C1 segment of cervical spinal cord (tissue), 14 donors: ENCODE data around the gene TAB2.

Experiments
- DNase-seq, 14 donors: peaks; one replicate each; lab custom pipeline; 2025; lab: John Stamatoyannopoulos, UW

TAB2 gene

DNA sequence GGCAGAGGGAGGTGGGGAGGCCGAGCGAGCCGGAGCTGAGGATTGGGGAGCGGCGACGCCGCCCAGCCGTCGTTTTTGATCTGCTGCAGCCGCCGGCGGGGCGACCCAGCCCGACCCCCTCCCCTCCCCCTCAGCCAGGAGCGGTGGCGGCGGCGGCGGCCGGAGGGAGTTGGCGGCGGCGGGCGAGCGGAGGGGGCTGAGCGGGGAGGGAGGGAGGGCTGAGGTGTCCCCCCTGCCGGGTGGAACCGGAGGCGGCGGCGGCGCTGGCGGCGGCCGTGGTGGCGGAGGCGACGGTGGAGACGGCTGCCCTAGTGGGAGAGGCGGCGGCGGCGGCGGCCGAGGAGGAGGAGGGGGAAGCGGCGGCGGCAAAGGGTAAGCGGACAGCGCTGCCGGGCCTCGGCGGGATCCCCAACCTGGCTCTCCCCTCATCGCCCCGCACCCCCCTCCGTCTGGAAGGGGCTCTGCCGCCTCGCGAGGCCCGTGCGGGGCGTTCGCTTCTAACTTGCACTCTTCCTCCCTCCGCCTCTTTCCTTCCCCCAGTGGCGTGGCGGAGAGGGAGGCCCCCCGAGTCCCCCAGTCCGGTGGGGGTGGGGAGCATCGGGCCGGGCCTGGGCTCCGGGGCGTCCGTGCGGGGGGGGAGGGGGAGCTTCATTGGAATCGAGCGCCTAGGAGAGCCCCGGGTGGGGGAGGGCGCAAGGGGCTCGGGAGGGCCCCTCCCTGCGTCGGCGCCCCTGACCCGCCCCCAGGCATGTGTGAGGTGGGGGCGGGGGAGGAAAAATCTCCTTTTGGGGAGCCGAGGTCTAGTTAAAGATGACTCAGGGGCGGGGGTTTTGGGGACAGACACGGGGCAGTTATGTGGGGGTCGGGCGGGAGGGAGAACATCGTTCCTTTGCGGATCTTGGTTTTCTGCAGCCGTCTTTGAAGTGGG, at the start of gene TAB2:
Gene TAB2 (plus strand): TSS at position 69 of the 928 bp plus-strand sequence. CDS start 52,286 bp downstream, outside the sequence.
- peak in 12 of 14 donors; percentile 60 to 88 (median 75) for DNase-seq

DNA sequence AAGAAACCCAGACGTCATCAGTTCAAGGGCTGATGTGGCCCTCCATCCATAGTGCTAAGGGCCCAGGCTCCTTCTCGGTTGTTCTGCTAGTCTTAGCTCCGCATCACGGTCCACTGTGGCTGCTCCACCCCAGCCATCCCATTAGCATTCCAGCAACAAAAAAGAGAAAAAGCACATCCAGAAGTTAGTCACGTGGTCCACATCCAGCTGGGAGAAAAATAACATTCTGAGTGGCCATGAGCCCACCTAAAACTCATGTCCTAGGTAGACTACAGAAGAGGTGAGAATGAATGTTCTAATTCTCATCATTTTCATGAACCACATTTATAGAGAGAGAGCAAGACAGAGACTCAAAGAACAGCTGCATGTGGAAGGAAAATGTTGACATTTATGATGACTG, 49.4 kb upstream of the TAB2 start:
- DNase-seq, result no peak

DNA sequence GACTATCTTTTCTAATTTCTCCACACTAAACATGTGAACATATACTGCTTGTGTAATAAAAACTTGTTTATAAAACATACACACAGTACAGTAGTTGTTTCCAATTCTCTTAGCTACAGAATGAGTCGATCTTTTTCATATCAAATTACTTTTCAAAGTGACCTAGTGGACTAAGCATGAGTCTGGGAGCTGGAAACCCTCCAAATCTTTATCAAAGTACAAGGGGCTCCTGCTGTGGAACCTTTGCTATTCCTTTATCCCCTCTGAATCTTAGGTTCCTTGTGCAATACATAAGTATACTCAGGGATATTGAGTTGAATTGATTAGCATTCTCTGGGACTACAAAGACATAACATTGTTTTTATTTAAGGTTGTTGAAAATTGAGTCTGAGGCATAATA, 48.7 kb upstream of the TAB2 start:
- DNase-seq, result no peak

DNA sequence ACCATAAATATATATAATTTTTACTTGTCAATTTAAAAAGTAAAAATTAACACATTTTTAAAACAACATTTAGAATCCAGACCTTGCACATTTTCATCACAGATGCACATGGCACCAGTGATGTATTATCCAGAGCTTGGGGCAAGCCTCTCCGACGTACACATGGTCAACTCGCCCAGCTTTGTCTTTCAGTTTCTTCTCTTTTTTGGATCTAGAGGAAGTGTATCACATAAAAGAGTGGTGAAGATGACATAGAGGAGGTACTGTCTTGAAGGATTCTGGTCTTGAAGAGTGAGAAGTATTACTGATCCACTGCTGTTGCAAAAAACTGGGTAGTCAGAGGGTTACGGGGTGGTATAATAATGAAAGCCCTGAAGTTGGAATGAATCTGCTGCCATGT, 46.9 kb upstream of the TAB2 start:
- DNase-seq, result no peak

GRCh38 chr6:149271348-149272340, 45.9 kb upstream of the TAB2 start:
- peak in 1 of 14 donors; percentile 44 for DNase-seq

DNA sequence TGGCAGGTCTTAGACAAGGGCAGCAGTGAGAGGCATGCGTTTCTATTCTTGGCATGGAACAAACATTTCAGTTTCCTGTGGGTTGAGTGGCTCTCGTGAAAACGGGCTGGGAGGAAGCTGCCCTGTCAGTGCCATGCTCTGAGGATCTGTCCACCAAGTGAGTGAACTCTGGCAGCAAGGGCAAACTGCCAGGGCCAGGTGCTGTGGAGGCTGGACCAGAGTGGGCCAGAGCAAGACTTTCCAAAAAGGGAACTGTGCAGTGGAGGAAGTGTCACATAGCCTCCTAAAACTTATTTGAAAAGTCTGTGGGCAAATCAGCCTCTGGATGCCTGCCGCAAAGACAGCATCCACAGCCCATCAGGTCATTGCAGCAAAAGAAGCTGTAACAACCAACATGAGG, 44.2 kb upstream of the TAB2 start:
- DNase-seq, result peak in 8 of 14 donors; percentile 21 to 60 (median 46)

DNA sequence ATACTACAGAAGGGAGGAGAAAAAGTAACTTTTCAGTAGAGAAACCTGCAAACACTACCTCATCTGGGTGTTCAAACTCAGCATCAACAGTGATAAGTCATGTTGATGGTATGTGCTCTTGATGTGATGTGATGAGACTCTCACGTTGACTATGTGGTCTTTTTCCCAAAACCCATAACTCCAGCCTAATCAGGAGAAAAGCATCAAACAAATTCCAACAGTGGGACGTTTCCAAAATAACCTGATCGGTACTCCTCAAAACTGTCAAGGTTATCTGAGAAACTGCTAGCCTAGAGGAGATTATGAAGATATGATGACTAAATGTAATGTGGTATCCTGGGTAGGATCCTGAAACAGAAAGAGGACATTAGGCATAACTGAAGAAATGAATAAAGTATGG, 41.9 kb upstream of the TAB2 start:
- DNase-seq, result no peak

DNA sequence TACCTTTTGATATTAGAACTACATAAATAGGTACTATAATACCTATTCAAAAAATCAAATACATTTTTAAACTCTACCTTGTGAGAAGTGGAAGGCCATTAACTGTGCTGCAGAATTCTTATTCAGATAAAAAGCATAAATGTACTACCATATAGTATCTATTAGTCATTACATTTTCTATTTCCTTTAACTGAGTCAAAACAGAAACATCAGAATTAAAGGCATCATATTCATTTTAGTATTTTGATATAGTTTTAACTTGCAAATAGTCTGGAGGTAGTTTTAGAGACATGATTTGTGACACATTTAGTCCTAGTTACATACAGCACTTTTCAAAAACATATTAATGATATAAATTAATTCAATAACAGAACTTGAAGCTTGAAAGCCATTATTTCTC, 39.9 kb upstream of the TAB2 start:
- DNase-seq, result no peak

DNA sequence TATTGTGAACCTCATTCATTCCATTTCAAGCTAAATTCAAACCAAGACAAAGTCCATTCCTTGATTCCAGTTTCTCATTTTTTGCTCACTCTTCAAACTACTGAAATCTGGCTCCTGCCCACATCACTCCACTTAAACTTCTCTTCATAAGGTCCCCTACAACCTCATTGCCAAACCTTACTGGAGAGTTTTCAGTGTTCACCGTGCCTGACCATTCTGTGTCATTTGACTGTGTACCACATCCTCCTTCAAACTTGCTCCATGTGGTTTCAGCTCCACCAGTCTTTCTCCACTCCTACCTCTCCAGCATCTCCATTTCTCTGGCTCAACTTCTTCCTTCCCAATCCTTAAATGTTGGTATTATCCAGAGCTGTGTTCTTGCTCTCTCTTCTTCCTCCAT, 38.5 kb upstream of the TAB2 start:
- no peak for DNase-seq

- DNase-seq, result no peak
These were observed 32.6 kb upstream of the TAB2 start for GRCh38 chr6:149284904-149285303.

DNA sequence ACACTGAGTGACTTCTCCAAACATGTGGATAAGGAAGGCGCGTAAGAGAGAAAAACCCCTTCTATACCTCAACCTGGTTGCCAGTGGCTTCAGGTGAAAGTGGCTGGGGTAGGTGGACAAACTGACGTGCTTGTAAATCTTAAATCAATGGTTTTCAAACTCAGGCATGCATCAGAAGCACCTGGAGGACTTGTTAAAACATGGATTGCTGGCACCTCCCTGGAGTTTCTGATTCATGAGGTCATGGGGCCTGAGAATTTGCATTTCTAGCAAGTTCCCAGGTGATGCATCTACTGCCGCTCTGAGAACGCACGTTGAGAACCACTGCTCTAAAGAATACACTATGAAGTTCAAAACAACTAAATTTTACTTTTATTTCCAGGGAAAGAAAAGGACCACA, 31.9 kb upstream of the TAB2 start:
- no peak for DNase-seq

DNA sequence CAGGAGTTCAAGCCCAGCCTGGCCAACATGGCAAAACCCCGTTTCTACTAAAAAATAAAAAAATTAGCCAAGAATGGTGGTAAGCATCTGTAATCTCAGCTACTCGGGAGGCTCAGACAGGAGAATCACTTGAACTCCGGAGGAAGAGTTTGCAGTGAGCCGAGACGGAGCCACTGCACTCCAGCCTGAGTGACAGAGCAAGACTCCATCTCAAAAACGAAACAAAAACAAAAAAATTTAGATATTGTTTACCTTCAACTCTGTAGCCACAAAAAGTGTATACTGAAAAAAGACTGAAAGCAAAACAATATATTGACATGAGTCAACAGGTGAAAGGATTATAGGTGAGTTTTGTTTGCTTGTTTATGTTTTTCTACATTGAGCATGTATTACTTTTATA, 30.6 kb upstream of the TAB2 start:
- DNase-seq, result no peak

DNA sequence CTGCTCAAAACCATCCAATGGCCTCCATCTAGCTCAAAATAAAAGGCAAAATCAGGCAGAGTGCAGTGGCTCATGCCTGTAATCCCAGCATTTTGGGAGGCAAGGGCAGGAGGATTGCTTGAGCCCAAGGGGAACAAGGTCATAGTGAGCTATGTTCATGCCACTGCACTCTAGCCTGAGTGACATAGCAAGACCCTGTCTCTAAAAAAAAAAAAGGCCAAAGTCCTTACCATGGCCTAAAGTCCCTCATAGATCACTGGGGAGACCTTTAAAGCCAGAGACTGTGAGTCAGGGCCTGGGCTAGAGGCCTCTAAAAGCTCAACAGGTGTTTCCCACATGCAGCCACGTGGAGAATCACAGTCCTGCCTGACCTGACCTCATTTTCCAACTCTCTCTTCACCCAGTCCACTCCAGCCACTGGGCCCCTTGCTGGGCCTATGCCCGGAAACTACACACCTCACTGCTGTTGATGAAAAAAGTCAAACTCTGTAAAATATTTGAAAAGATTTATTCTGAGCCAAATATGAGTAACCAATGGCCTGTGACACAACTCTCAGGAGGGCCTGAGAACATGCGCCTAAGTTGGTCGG, 28.2 kb upstream of the TAB2 start:
- no peak for DNase-seq

DNA sequence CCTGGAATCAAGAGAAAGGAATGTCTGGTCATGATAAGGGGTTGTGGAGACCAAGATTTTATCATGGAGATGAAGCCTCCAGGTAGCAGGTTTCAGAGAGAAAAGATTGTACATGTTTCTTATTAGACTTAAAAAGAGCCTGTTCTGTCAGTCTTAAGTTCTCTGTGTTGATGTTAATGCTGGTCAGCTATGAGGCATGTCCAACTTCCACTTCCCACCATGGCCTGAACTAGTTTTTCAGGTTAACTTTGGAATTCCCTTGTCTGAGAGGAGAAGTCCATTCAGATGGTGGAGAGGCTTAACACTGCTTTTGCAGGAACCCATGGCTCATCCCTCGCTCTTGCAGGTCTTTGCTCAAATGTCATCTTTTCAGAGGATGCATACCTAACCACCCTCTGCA, 27.5 kb upstream of the TAB2 start:
- no peak for DNase-seq

DNA sequence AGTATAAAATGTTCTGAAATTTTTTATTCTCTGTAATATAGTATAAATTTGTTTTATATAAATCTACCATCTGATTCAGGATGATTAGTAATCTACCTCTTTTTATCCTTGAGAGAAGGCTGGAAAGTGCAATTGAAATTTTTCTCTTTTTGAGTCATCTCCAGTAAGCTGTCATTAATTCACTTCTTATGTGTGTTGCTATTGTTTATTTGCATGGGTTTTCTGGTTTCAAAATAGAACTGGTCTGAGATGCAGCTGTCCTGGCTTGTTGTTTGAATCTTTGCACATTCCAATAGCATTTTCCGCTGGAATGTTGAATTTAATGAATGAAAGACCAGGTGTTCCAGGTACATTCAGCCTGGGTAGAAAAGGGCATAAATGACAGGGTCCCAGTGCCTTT, 24.3 kb upstream of the TAB2 start:
- DNase-seq, result no peak

DNA sequence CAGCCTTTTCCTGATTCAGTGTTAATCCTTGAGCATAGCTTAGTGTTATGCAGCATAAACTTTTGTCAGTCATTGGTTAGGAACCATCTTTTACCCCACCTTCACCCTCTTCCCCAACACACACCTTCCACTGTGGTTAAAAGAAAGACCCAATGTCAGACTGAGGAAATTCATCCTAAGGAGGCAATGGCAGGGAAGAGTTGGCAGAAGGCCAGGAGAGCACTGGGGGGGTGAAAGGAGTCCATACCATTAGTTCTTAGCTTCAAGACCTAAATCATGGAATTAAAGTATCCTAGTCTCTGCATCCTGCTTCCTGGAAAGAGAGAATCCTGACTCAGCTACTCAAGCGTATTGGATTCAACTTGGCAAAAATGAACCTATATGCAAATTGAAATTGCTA, 16.9 kb upstream of the TAB2 start:
- DNase-seq, result no peak

DNA sequence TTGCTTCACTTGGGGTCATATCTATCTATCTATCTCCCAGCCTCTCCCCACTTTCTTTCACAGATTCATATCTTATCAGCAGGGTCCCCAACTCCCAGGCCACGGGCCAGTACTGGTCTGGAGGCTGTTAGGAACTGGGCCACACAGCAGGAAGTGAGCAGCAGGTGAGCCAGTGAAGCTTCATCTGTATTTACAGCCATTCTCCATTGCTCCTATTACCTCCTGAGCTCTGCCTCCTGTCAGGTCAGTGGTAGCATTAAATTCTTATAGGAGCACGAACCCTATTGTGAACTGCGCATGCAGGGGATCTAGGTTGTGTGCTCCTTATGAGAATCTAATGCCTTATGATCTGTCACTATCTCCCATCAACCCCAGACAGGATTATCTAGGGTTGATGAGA, 14.8 kb upstream of the TAB2 start:
- DNase-seq, result no peak

- no peak for DNase-seq
These were observed 14.0 kb upstream of the TAB2 start for GRCh38 chr6:149303468-149303867.

GRCh38 chr6:149305372-149305771, 12.1 kb upstream of the TAB2 start:
- no peak for DNase-seq

DNA sequence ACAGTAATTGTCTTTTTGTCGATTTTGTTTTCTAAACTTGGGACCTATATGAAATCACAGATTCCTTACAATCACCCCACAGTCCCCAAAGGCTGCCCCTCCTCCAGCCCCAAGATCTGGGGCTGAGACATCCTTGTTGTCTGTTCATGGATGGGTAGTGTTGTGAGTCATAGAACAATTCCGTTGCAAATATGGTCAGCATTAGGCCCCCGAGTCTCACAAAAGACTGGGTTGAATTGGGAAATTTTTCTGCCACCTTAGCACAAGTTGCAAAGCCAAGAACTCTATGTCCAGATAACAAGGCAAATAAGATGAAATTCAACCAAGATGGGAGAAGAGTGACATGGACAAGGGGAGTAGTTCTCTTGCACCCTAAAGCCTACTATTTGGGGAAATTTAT, 10.5 kb upstream of the TAB2 start:
- DNase-seq, result no peak

- DNase-seq, result no peak
These were observed 6.2 kb upstream of the TAB2 start for GRCh38 chr6:149311293-149311692.

GRCh38 chr6:149311766-149312165, 5.7 kb upstream of the TAB2 start:
- no peak for DNase-seq
